PC-3 (cell line): Measurements from ENCODE around the gene PCP4. TPM values are rescaled to one million over a fixed set of nuclear protein-coding genes. Genes with fewer than 3 reads are reported as not detected.

Source experiments
- ATAC-seq: fragments of 200-7000 bp; cut with Tn5 transposase; 2 replicates; pipeline ENCODE4 v1.9.1; 2020; ENCODE audit warnings: mild to moderate bottlenecking, moderate library complexity
- BruUV-seq: library from RNA; stranded (reverse); fragments of 400-500 nt; replicated peaks from 2 replicates; lab custom pipeline; 2021; lab: Mats Ljungman, UMichigan
- CTCF ChIA-PET: fragments of 300-600 bp; sonication (Branson Sonifier 250); formaldehyde crosslinking; loops from one replicate; lab custom pipeline; 2022; ENCODE audit warnings: antibody characterized with exemption; lab: Charles Lee
- POLR2A ChIA-PET: fragments of 300-600 bp; sonication (Branson Sonifier 250); formaldehyde crosslinking; loops from one replicate; lab custom pipeline; 2022; ENCODE audit warnings: antibody characterized with exemption; ENCODE audit not compliant: unreplicated experiment; lab: Charles Lee
- DNase-seq: peaks from one replicate; pipeline ENCODE4 v3.0.0-alpha.2; 2015
- H2AFZ ChIP-seq: fragments of 300-600 bp; sonication (generic); 2 replicates; pipeline ENCODE4 v1.6.0; 2016; ENCODE audit warnings: antibody characterized with exemption, low read length
- H3F3A ChIP-seq: fragments of 300-600 bp; sonication (generic); one replicate; pipeline ENCODE4 v1.6.0; 2017; ENCODE audit warnings: antibody characterized with exemption, low read length, control low read depth, mild to moderate bottlenecking; ENCODE audit not compliant: unreplicated experiment
- H3K27ac ChIP-seq: fragments of 300-600 bp; sonication (generic); 2 replicates; pipeline ENCODE4 v1.5.1; 2016; ENCODE audit warnings: mild to moderate bottlenecking, low read length
- H3K27me3 ChIP-seq: fragments of 300-600 bp; sonication (generic); 2 replicates; pipeline ENCODE4 v1.6.1; 2016; ENCODE audit warnings: low read length, mixed read lengths
- H3K36me3 ChIP-seq: fragments of 300-600 bp; sonication (generic); 2 replicates; pipeline ENCODE4 v1.6.1; 2016; ENCODE audit warnings: low read depth, mixed run types, low read length, mixed read lengths
- H3K4me1 ChIP-seq: fragments of 300-600 bp; sonication (generic); 2 replicates; pipeline ENCODE4 v1.5.1; 2016; ENCODE audit warnings: low read length; ENCODE audit not compliant: insufficient read depth
- H3K4me2 ChIP-seq: fragments of 300-600 bp; sonication (generic); 2 replicates; pipeline ENCODE4 v1.6.0; 2016; ENCODE audit warnings: low read length
- H3K4me3 ChIP-seq: fragments of 300-600 bp; sonication (generic); 2 replicates; pipeline ENCODE4 v1.5.1; 2016; ENCODE audit warnings: mild to moderate bottlenecking, low read length, mixed read lengths
- H3K79me2 ChIP-seq: fragments of 300-600 bp; sonication (generic); 2 replicates; pipeline ENCODE4 v1.6.1; 2017; ENCODE audit warnings: low read length, mixed read lengths
- H3K9ac ChIP-seq: fragments of 300-600 bp; sonication (generic); 2 replicates; pipeline ENCODE4 v1.6.0; 2016; ENCODE audit warnings: mild to moderate bottlenecking, low read length
- H3K9me2 ChIP-seq: fragments of 300-600 bp; sonication (generic); replicated peaks from 2 replicates; pipeline ENCODE4 v1.6.1; 2016; ENCODE audit warnings: mixed run types, low read length, mixed read lengths
- H3K9me3 ChIP-seq: fragments of 300-600 bp; sonication (generic); 2 replicates; pipeline ENCODE4 v1.6.1; 2016; ENCODE audit warnings: low read length, mixed read lengths
- H4K20me1 ChIP-seq: fragments of 300-600 bp; sonication (generic); 2 replicates; pipeline ENCODE4 v1.6.1; 2016; ENCODE audit warnings: low read length, mixed read lengths
- CTCF ChIP-seq: fragments of 300-600 bp; sonication (generic); conservative IDR thresholded peaks from 2 replicates; pipeline ENCODE4 v1.5.1; 2017; ENCODE audit warnings: antibody characterized with exemption, low read depth, mild to moderate bottlenecking, low read length
- EZH2 ChIP-seq: fragments of 300-600 bp; sonication (generic); IDR thresholded peaks from one replicate; pipeline ENCODE4 v1.6.1; 2017; ENCODE audit warnings: antibody characterized with exemption, mild to moderate bottlenecking, low read length; ENCODE audit not compliant: unreplicated experiment
- EZH2phosphoT487 ChIP-seq: fragments of 300-600 bp; sonication (generic); IDR thresholded peaks from 2 replicates; pipeline ENCODE4 v1.6.1; 2018; ENCODE audit warnings: mild to moderate bottlenecking, antibody characterized with exemption, low read length, borderline replicate concordance
- intact Hi-C: fragments of 100-400 bp; cut with micrococcal nuclease; formaldehyde crosslinking; loops from 2 replicates; pipeline ENCODE4 v1.9.0; 2023
- total RNA-seq: library from RNA; depleted of rRNA; stranded (reverse); fragments of >200 nt; gene quantifications from 2 replicates; pipeline ENCODE4 v1.2.3, GENCODE V29; 2014

The PCP4 gene
- total RNA-seq, 1 experiment from 2014 or later, result not detected

- Histone ChIP-seq H3K27me3 (no peaks in the 10 kb centered on the region), H3K9ac (no peak overlapping the region), H3K36me3 (no peaks in the 10 kb centered on the region), H3K9me3 (peaks cover 26% of the 10 kb centered on the region; the same call in 1 of the 2 replicates), H3K79me2 (no peaks in the 10 kb centered on the region), H3K4me1 (no peaks in the 10 kb centered on the region), H3K4me2 (no peak overlapping the region), H3K9me2 (no peaks in the 10 kb centered on the region), H4K20me1 (no peaks in the 10 kb centered on the region), H3K4me3 (no peak overlapping the region), H2AFZ (no peak overlapping the region), H3F3A (no peaks in the 10 kb centered on the region), H3K27ac (no peak overlapping the region)
- no peak for ATAC-seq
- no peak for DNase-seq
- intact Hi-C loops, result no loop called here
- POLR2A ChIA-PET, result no interaction called here
- TF ChIP-seq EZH2 (no peak), EZH2phosphoT487 (no peak), CTCF (no peak)
- BruUV-seq, result no TSS peak
- CTCF ChIA-PET, result no interaction called here
Measured at GRCh38 chr21:39972471-39972870, 105.2 kb downstream of the PCP4 start.

- Histone ChIP-seq H3K4me1 (no peaks in the 10 kb centered on the region), H3K9me3 (0 out of 2 replicates have a peak, but pooled peaks cover 19% of the 10 kb centered on the region), H2AFZ (no peak overlapping the region), H3K4me2 (no peak overlapping the region), H3F3A (no peaks in the 10 kb centered on the region), H4K20me1 (no peaks in the 10 kb centered on the region), H3K27me3 (no peaks in the 10 kb centered on the region), H3K9ac (no peak overlapping the region), H3K36me3 (no peaks in the 10 kb centered on the region), H3K27ac (no peak overlapping the region), H3K79me2 (no peaks in the 10 kb centered on the region), H3K4me3 (no peak overlapping the region), H3K9me2 (no peaks in the 10 kb centered on the region)
- DNase-seq, result no peak
- ChIA-PET CTCF (no interaction called here), POLR2A (no interaction called here)
- no TSS peak for BruUV-seq
- ATAC-seq, result no peak
- intact Hi-C loops, result no loop called here
- TF ChIP-seq CTCF (no peak), EZH2 (no peak), EZH2phosphoT487 (no peak)
Measured at GRCh38 chr21:39972976-39973770, 105.9 kb downstream of the PCP4 start.

- Histone ChIP-seq H2AFZ (no peak overlapping the region), H3K79me2 (no peaks in the 10 kb centered on the region), H3K27ac (no peak overlapping the region), H3K4me2 (no peak overlapping the region), H3K9me3 (peaks cover 18% of the 10 kb centered on the region; the same call in 1 of the 2 replicates), H3K9ac (no peak overlapping the region), H3K9me2 (no peaks in the 10 kb centered on the region), H4K20me1 (no peaks in the 10 kb centered on the region), H3F3A (no peaks in the 10 kb centered on the region), H3K36me3 (no peaks in the 10 kb centered on the region), H3K4me3 (no peak overlapping the region), H3K4me1 (no peaks in the 10 kb centered on the region), H3K27me3 (no peaks in the 10 kb centered on the region)
- intact Hi-C loops, result no loop called here
- TF ChIP-seq CTCF, result no peak
- TF ChIP-seq EZH2phosphoT487, result no peak
- no peak for TF ChIP-seq EZH2
- no TSS peak for BruUV-seq
- no peak for ATAC-seq
- POLR2A ChIA-PET, result no interaction called here
- DNase-seq, result no peak
- CTCF ChIA-PET, result no interaction called here
Measured at GRCh38 chr21:39976800-39977199, 109.6 kb downstream of the PCP4 start.
